GM03348 (cell line): ENCODE measurements around the gene CACNA1F.
A peak's percentile ranks its signal among the peaks of the same experiment; 100 is the strongest.

Experiments
- DNase-seq: peaks from one replicate; pipeline ENCODE4 v3.0.0; 2012; ENCODE audit warnings: low spot score

Gene CACNA1F

DNA sequence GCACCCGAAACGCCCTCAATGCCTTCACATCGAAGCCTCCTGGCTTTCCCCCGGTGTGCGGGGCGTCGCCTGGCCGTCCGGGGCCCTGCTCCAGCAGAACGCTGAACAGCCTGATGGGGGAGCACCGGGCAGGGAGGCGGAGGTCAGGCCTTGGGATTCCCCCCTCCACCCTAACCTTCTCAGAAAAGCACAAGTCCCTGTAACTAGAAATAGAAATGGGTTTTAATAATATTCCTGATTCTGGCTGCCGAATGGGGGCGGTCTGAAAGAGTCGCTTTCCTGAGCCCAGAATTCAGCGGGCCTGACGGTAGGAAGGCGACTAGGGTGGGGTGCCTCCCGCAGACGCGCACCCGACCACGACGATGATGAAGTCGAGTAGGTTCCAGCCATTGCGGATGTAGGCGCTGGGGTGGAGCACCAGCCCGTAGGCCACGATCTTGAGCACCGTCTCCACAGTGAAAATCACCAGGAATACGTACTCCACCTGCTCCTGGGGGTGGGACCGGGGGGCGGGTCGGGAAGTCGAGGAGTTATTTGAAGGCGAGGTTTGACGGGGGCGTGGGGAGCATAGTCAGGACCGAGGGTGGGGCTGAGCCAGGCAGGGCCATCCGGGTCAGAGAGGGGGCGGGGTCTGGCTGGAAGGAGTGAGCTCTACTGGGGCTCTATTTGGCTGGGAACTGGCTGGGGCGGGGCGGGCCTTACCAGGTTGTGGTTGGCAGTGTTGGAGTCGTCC lies 2.5 kb downstream of the CACNA1F start:
- peak; percentile 30 for DNase-seq

GRCh38 chrX:49228185-49228584 lies 5.0 kb downstream of the CACNA1F start:
- DNase-seq: no peak

- DNase-seq: no peak
Observed at GRCh38 chrX:49227726-49228125, 5.4 kb downstream of the CACNA1F start.

- DNase-seq: no peak
Observed at GRCh38 chrX:49226946-49227345, 6.2 kb downstream of the CACNA1F start.

- no peak for DNase-seq
Observed at GRCh38 chrX:49225858-49226257, 7.3 kb downstream of the CACNA1F start.

GRCh38 chrX:49221868-49222267 lies 11.3 kb downstream of the CACNA1F start:
- no peak for DNase-seq

DNA sequence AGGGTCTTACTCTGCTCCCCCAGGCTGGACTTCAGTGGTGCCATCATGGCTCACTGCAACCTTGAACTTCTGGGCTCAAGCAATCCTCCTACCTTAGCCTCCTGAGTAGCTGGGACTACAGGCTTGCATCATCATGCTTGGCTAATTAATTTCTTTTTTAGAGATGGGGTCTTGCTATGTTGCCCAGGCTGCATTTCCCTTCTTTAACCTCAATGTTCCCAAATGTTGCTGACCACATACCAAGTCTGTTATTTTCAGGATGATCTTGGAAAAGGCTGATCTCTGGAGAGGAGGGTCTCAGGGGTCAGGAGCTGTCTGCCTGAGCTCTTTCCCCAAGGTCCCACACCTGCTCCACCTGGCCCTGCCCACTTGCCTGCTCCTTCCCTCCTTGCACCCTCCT lies 13.0 kb downstream of the CACNA1F start:
- no peak for DNase-seq

DNA sequence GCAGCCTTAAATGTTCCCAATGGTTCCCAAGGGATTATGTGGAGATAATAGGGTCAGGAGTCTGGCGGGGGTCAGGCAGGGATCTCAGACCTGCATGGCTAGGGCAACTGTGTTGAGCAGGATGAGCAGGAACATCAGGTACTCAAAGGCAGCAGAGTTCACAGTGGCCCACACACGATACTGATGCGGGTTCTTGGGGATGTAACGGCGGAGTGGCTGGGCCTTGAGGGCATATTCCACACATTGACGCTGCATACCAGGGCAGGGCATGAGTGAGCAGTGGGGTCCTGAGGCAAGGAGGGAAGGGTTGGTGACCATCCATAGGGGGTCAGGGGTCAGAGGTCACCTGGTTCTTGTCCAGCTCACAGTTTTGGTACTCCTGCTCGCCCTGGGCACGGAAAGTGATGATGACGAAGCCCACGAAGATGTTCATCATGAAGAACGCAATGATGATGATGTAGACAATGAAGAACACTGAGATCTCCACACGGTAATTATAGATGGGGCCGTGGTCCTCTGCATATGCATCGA lies 18.1 kb downstream of the CACNA1F start:
- DNase-seq: no peak

DNA sequence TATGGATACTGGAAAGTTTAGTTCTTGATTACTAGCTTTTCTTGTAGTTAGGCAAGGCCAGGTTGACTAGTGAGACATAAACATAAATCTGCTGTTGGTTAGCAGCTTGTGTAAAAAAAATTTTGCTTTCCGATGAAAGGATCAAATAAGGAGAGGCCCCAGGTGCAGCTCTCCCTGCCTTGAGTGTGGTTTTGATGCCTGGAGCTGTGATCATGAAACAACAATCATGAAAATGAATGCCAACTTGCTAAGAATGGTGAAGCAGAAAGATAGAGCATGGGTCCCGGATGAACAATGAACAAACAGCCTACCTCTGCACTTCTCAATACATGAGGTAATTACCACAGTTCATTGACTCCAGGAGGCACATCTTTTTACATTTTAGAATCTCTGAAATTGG lies 18.7 kb downstream of the CACNA1F start:
- no peak for DNase-seq

- DNase-seq: no peak
Observed at GRCh38 chrX:49212861-49213260, 20.3 kb downstream of the CACNA1F start.

GRCh38 chrX:49212209-49212608 lies 20.9 kb downstream of the CACNA1F start:
- no peak for DNase-seq

GRCh38 chrX:49211074-49211473 lies 22.1 kb downstream of the CACNA1F start:
- no peak for DNase-seq

DNA sequence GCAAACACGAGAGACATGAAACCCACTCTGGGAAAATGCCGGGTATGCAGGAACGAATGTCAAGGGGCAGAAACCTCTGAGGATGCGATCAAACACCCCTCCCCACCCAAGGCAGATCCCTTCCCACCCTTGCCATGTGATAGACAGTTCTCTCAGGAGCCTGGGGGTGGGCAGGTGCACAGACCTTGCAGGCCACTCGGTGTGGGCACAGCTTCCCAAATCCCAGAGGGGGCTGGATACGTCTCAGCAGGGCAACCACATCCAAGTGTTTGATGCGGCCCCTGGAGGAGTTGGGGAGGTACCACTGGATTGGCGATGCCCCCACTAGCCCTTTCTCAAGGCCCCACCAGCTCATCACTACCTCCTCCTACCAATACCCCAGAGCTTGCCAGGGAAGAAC lies 22.7 kb downstream of the CACNA1F start:
- no peak for DNase-seq

DNA sequence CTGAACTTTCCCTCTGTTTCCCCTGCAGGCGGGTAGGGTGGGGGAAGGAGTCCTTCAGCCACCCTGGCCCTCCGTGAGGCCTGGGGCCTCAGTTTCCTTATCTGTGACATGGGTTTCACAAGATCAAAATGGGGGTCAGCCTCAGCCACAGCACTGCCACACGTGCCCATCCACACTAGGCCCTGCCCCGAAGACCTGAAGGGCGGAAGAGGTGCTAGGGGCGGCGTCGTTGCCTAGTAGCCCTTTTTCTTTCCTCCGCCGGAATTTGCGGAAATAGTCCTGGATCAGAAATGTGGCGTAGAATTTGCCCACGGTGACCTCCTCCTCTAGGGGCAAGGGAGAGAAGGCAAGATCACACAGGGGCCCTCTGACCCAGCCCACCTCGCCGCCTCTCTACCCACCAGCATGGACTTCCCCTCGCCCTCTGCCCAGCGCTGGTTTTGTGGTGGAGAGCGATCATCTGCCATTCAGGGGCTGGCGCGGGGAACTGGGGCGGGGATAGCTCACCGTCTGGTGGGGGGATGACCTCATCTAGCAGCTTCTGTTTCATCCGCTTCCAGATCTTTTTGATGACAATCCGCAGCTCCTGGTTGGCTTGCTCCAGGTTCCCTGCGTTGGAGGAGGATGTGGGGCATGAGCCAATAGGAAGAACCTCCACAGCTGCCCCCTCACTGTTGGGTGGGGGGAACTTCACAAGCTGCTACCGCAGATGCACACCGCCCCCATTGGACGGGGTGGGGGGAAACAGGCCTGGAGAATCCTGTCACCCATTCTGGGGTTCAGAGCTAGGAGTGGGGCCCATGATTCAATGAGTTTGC lies 23.5 kb downstream of the CACNA1F start:
- no peak for DNase-seq

DNA sequence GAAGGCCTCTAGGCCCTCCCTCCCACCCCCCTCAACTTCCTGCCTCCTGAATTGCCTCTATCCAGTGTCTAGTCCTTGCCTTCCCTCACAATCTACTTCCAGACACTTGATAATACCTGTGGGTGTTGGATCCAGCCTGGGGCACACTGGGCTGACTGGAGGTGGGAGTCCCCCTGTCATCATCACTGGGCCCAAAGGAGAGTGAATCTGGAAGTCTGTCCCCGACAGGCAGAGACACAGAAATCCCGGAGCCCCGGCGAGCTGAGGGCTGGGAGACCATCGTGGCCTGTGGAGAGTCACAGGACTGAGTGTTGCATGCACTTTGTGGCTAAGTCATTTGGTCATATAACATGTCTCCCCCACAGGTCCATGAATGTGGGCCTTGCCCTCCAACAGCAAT lies 24.7 kb downstream of the CACNA1F start:
- no peak for DNase-seq

GRCh38 chrX:49206543-49206942 lies 26.6 kb downstream of the CACNA1F start:
- DNase-seq: no peak

DNA sequence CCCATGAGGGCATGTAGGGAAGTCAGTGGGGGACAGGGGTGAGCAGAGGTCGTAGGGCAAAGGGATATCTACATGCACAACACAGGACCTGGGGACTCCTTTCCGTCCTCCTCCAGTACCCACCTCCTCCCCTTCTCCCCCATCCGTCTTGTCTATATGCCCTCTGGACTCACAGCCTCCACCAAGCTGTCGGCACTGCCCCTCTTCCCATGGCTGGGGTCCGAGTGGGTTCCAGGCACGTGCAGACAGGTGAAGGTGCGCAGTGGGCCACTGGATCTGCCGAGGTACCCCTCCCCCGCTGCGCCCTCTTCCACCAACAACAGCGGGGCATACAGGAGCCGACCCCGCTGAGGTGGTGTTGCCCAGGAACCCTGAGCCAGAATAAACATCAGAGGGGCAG lies 27.7 kb downstream of the CACNA1F start:
- no peak for DNase-seq

DNA sequence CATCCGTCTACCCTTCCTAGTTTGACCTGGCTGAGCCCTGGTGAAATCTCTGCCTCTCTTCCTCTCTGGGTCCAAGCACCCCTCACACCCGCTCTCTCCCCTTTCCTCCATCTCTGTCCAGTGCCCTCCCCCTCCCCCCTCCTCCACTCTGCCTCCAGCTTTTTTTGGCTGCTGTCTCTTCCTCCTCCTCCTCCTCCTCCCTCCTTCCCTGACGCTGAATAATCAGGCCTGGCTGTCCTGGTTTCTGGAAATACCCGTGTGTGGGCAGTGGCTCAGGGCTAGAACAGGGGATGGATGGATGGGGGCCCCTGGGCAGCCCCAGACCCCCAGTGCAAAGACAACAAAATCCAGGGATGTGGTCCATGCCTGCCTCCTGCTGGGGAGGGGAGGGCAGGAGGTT lies 28.4 kb downstream of the CACNA1F start:
- no peak for DNase-seq

- no peak for DNase-seq
Observed at GRCh38 chrX:49204017-49204416, 29.1 kb downstream of the CACNA1F start.

GRCh38 chrX:49203536-49203935 lies 29.6 kb downstream of the CACNA1F start:
- DNase-seq: no peak

DNA sequence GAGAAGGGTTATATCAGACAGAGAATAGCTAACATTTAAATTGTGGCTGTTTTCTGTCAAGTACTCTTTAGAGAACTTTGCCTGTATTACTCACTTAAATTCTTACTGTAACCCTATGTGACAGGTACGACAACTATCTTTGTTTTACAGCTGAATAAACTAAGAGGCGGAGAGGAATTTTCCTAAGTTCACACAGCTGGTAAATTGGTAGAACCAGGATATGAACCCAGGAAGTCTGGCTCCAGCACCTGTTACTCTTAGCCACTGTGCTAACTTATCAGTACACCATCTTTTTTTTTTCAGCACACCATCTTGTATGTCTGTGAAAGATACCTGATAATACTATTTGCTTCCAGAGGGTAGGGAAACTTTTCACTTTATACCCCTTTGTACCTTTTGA lies 31.1 kb downstream of the CACNA1F start:
- DNase-seq: no peak

DNA sequence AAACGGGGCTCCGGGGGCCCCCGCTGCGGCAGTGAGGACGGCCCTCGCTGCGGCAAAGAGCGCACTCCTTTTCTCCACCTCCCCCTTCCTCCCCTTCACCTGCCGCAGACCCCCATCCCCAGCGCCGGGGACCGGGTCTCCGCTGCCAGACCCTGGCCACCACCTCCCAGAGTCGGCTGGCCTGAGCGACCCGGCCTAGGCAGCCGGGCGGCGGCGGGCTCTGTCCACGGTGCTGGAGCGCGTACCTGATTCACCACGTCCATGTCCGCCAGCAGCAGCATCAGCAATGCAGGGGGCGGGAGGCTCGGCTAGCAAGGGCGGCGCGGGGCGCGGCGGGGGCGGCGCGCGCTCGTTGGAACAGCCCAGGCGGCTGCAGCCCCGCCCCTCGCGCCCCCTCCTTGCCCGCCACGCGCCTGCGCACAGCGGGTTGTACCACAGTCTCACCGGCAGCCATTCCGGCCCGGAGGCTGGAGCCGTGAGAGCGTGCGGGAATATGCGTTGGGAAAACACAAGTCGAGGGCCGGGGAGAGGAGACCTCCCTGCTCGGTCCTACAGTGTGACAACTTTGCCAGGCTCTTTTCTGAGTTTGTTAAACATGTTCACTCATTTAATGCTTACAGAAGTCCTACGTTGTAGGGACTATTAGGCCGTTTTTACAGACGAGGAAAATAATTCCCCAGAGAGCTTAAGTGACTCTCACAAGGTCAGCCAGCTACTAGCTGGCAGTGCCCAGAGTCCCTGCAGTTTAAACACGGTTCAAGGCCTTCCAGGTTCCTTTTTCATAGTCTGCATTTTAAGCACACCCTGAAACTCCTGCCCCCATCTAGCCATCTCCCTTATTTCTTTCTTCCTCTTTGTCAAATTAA lies 33.0 kb downstream of the CACNA1F start, which contains the start of gene SYP:
Gene SYP (minus strand): TSS at position 288 of the 866 bp plus-strand sequence. CDS start 7 bp downstream, at position 281.
- peak; percentile 96 for DNase-seq
